H1 (cell line): ENCODE data around the gene HDAC9. TPM values are rescaled to one million over a fixed set of nuclear protein-coding genes. Genes with fewer than 3 reads are reported as not detected.
A peak's percentile ranks its signal among the peaks of the same experiment; 100 is the strongest.

Source experiments
- CTCF ChIA-PET: fragments of 300-600 bp; sonication (Branson Sonifier 250); formaldehyde crosslinking; loops from one replicate; lab custom pipeline; 2021; ENCODE audit not compliant: partially characterized antibody; lab: Charles Lee
- POLR2A ChIA-PET: fragments of 300-600 bp; sonication (Branson Sonifier 250); formaldehyde crosslinking; loops from one replicate; lab custom pipeline; 2021; ENCODE audit warnings: inconsistent platforms; ENCODE audit not compliant: partially characterized antibody; lab: Charles Lee
- DNase-seq, 2 experiments: peaks; one replicate each; pipeline versions ENCODE4 v3.0.0 to v3.0.0-alpha.2; 2010 to 2022; ENCODE audit warnings: low spot score in 2 of 2, low read depth in 1 of 2, mixed read lengths in 1 of 2
- FAIRE-seq: peaks from 2 replicates; lab custom pipeline; 2011; peaks lifted over from hg19 to GRCh38; lab: Jason Lieb, UNC
- H2AFZ ChIP-seq: 2 replicates; pipeline ENCODE4 v1.8.1; 2012; ENCODE audit warnings: low read length, inconsistent platforms
- H2AK5ac ChIP-seq: 2 replicates; pipeline ENCODE4 v1.6.1; 2013; ENCODE audit warnings: low read depth, low read length
- H2BK120ac ChIP-seq: replicated peaks from 2 replicates; pipeline ENCODE3; 2013; ENCODE audit warnings: low read depth, low read length, inconsistent platforms
- H2BK12ac ChIP-seq: 2 replicates; pipeline ENCODE4 v1.6.1; 2013; ENCODE audit warnings: low read depth, low read length
- H2BK15ac ChIP-seq: 2 replicates; pipeline ENCODE4 v1.6.1; 2013; ENCODE audit warnings: low read length
- H2BK20ac ChIP-seq: 2 replicates; pipeline ENCODE4 v1.6.1; 2013; ENCODE audit warnings: low read length
- H2BK5ac ChIP-seq: 2 replicates; pipeline ENCODE4 v1.6.1; 2013; ENCODE audit warnings: low read depth, low read length
- H3K14ac ChIP-seq: 2 replicates; pipeline ENCODE4 v1.6.1; 2013; ENCODE audit warnings: inconsistent platforms; ENCODE audit not compliant: insufficient read length
- H3K18ac ChIP-seq: 2 replicates; pipeline ENCODE4 v1.6.1; 2013; ENCODE audit warnings: low read length; ENCODE audit errors: extremely low read depth
- H3K23ac ChIP-seq: 2 replicates; pipeline ENCODE4 v1.6.1; 2013; ENCODE audit warnings: inconsistent platforms; ENCODE audit not compliant: insufficient read length
- H3K23me2 ChIP-seq: 2 replicates; pipeline ENCODE4 v1.6.1; 2013; ENCODE audit warnings: low read depth, low read length
- H3K27ac ChIP-seq: 2 replicates; pipeline ENCODE4 v1.6.1; 2011; ENCODE audit warnings: low read depth, low read length, inconsistent platforms
- H3K27me3 ChIP-seq, 4 experiments: replicated peaks in 1 of 4; 1 replicate in 1 of 4; 2 replicates in 3 of 4; pipeline versions ENCODE4 v1.6.1 to v1.8.1; 2011 to 2013; ENCODE audit warnings: low read length in 3 of 4, mild to moderate bottlenecking in 3 of 4, inconsistent platforms in 2 of 4, mixed read lengths in 2 of 4, moderate library complexity in 1 of 4; ENCODE audit not compliant: control insufficient read depth in 3 of 4, insufficient read depth in 3 of 4; ENCODE audit errors: extremely low read depth in 1 of 4
- H3K36me3 ChIP-seq, 4 experiments: 2 replicates each; pipeline versions ENCODE4 v1.6.1 to v1.8.1; 2011 to 2013; ENCODE audit warnings: mild to moderate bottlenecking in 4 of 4, low read length in 3 of 4, moderate library complexity in 2 of 4, control low read depth in 1 of 4, inconsistent platforms in 1 of 4; ENCODE audit not compliant: insufficient read depth in 4 of 4, control insufficient read depth in 2 of 4
- H3K4ac ChIP-seq: replicated peaks from 2 replicates; pipeline ENCODE3; 2013; ENCODE audit warnings: low read length, low read depth, mixed read lengths, inconsistent platforms; ENCODE audit not compliant: insufficient read length
- H3K4me1 ChIP-seq, 4 experiments: replicated peaks in 1 of 4; 1 replicate in 1 of 4; 2 replicates in 3 of 4; pipeline versions ENCODE4 v1.6.1 to v1.8.1; 2011 to 2013; ENCODE audit warnings: low read length in 3 of 4, inconsistent platforms in 2 of 4, mixed read lengths in 1 of 4; ENCODE audit not compliant: insufficient read depth in 4 of 4, control insufficient read depth in 3 of 4
- H3K4me2 ChIP-seq, 2 experiments: 2 replicates each; pipeline versions ENCODE4 v1.6.1 to v1.8.1; 2011 to 2013; ENCODE audit warnings: low read depth in 2 of 2, low read length in 2 of 2, control low read depth in 1 of 2, inconsistent platforms in 1 of 2, mild to moderate bottlenecking in 1 of 2; ENCODE audit not compliant: insufficient read depth in 1 of 2
- H3K4me3 ChIP-seq, 4 experiments: fragments of 200-600, 300-600 bp in 1 of 4; sonication (generic), shearing (Covaris generic), sonication (Bioruptor Twin) in 1 of 4; 2 replicates each; pipeline versions ENCODE4 v1.5.1 to v1.8.1; 2011 to 2016; ENCODE audit warnings: low read length in 4 of 4, low read depth in 3 of 4, control low read depth in 2 of 4, inconsistent platforms in 2 of 4, mild to moderate bottlenecking in 2 of 4, mixed read lengths in 1 of 4, moderate library complexity in 1 of 4; ENCODE audit not compliant: insufficient read depth in 2 of 4; ENCODE audit errors: extremely low read depth in 1 of 4
- H3K56ac ChIP-seq: replicated peaks from 2 replicates; pipeline ENCODE3; 2013; ENCODE audit warnings: low read depth, mild to moderate bottlenecking, mixed read lengths, low read length, inconsistent platforms; ENCODE audit not compliant: insufficient read length
- H3K79me1 ChIP-seq: 2 replicates; pipeline ENCODE4 v1.6.1; 2013; ENCODE audit warnings: low read depth, low read length, control low read depth
- H3K79me2 ChIP-seq, 2 experiments: 2 replicates each; pipeline versions ENCODE4 v1.6.1 to v1.8.1; 2012 to 2013; ENCODE audit warnings: low read length in 2 of 2, mild to moderate bottlenecking in 2 of 2, inconsistent platforms in 1 of 2; ENCODE audit not compliant: insufficient read depth in 2 of 2, control insufficient read depth in 1 of 2
- H3K9ac ChIP-seq, 4 experiments: replicated peaks in 1 of 4; 1 replicate in 1 of 4; 2 replicates in 3 of 4; pipeline versions ENCODE4 v1.6.1 to v1.8.1; 2011 to 2013; ENCODE audit warnings: low read depth in 3 of 4, low read length in 3 of 4, control low read depth in 2 of 4, mild to moderate bottlenecking in 2 of 4, moderate library complexity in 2 of 4, inconsistent platforms in 1 of 4; ENCODE audit errors: extremely low read depth in 1 of 4
- H3K9me3 ChIP-seq, 2 experiments: 2 replicates each; pipeline versions ENCODE4 v1.6.1 to v1.8.1; 2012 to 2013; ENCODE audit warnings: mild to moderate bottlenecking in 2 of 2, moderate library complexity in 2 of 2, control low read depth in 1 of 2, inconsistent platforms in 1 of 2, low read depth in 1 of 2, low read length in 1 of 2, mixed read lengths in 1 of 2; ENCODE audit not compliant: insufficient read depth in 2 of 2
- H4K20me1 ChIP-seq, 2 experiments: replicated peaks in 1 of 2; 2 replicates each; pipeline versions ENCODE3 to v1.8.1; 2011 to 2013; ENCODE audit warnings: inconsistent platforms in 2 of 2, low read length in 2 of 2, mild to moderate bottlenecking in 1 of 2; ENCODE audit not compliant: insufficient read depth in 2 of 2, control insufficient read depth in 1 of 2
- H4K5ac ChIP-seq: 2 replicates; pipeline ENCODE4 v1.6.1; 2013; ENCODE audit warnings: low read length, low read depth, mixed read lengths, inconsistent platforms; ENCODE audit not compliant: insufficient read length
- H4K8ac ChIP-seq: 2 replicates; pipeline ENCODE4 v1.8.0; 2013; ENCODE audit warnings: mild to moderate bottlenecking, moderate library complexity, low read length, inconsistent platforms; ENCODE audit not compliant: insufficient read depth; ENCODE audit errors: extremely low read depth
- H4K91ac ChIP-seq: replicated peaks from 2 replicates; pipeline ENCODE3; 2013; ENCODE audit warnings: low read length, mixed read lengths, inconsistent platforms; ENCODE audit not compliant: insufficient read length
- BRCA1 ChIP-seq: IDR thresholded peaks from 2 replicates; pipeline ENCODE4 v1.6.1; 2012; ENCODE audit warnings: low read depth, low read length, improper control_type of control experiment
- CHD1 ChIP-seq: IDR thresholded peaks from 2 replicates; pipeline ENCODE4 v1.6.1; 2012; ENCODE audit warnings: low read depth, low read length, improper control_type of control experiment
- EZH2 ChIP-seq: fragments of 200-600 bp; sonication (generic); IDR thresholded peaks from 2 replicates; pipeline ENCODE4 v1.7.1; 2012; ENCODE audit warnings: low read depth, mild to moderate bottlenecking, moderate library complexity, low read length, inconsistent platforms; ENCODE audit not compliant: severe bottlenecking
- FOSL1 ChIP-seq: IDR thresholded peaks from 2 replicates; pipeline ENCODE4 v1.6.1; 2011; ENCODE audit warnings: mild to moderate bottlenecking, low read depth, low read length, moderate library complexity; ENCODE audit not compliant: insufficient read depth
- JUND ChIP-seq: IDR thresholded peaks from 2 replicates; pipeline ENCODE4 v1.6.1; 2011; ENCODE audit warnings: mild to moderate bottlenecking, improper control_type of control experiment, low read length
- KDM1A ChIP-seq: fragments of 200-600, 300-600 bp; sonication (generic); IDR thresholded peaks from 2 replicates; pipeline ENCODE4 v1.7.1; 2016; ENCODE audit warnings: mild to moderate bottlenecking, low read length, borderline replicate concordance
- MAFK ChIP-seq: IDR thresholded peaks from 2 replicates; pipeline ENCODE4 v1.6.1; 2012; ENCODE audit warnings: low read depth, mild to moderate bottlenecking, improper control_type of control experiment, low read length
- MAX ChIP-seq: IDR thresholded peaks from 2 replicates; pipeline ENCODE4 v1.6.1; 2012; ENCODE audit warnings: inconsistent platforms
- NRF1 ChIP-seq: IDR thresholded peaks from 2 replicates; pipeline ENCODE4 v1.6.1; 2011; ENCODE audit warnings: mild to moderate bottlenecking, low read depth, low read length, improper control_type of control experiment
- RBBP5 ChIP-seq: IDR thresholded peaks from 2 replicates; pipeline ENCODE4 v1.7.1; 2012; ENCODE audit warnings: low read depth, mild to moderate bottlenecking, inconsistent platforms, low read length, moderate library complexity, borderline replicate concordance
- RFX5 ChIP-seq: IDR thresholded peaks from 2 replicates; pipeline ENCODE4 v1.6.1; 2011; ENCODE audit warnings: low read depth, low read length, improper control_type of control experiment, borderline replicate concordance
- RNF2 ChIP-seq: fragments of 200-900, 300-1000 bp; sonication (generic); IDR thresholded peaks from 2 replicates; pipeline ENCODE4 v1.7.1; 2016; ENCODE audit warnings: borderline replicate concordance, low read depth, mild to moderate bottlenecking, antibody characterized with exemption, low read length; ENCODE audit not compliant: poor library complexity, severe bottlenecking; ENCODE audit errors: missing control alignments
- SRF ChIP-seq: IDR thresholded peaks from 2 replicates; pipeline ENCODE4 v1.6.1; 2011; ENCODE audit warnings: mild to moderate bottlenecking, low read depth, low read length, moderate library complexity
- TBP ChIP-seq: IDR thresholded peaks from 2 replicates; pipeline ENCODE4 v1.6.1; 2011; ENCODE audit warnings: low read depth, low read length, improper control_type of control experiment
- WGBS, 2 experiments: shearing (Covaris generic) in 1 of 2; methylation state at CpG; one replicate each; pipeline versions ENCODE4 v1.1.6 to v1.1.7; 2013 to 2015; ENCODE audit warnings: low lambda C conversion rate in 2 of 2, mixed read lengths in 2 of 2, inconsistent platforms in 1 of 2, low coverage in 1 of 2, missing lambda C conversion rate in 1 of 2; ENCODE audit not compliant: insufficient replicate concordance in 2 of 2, insufficient coverage in 1 of 2, insufficient read length in 1 of 2; ENCODE audit errors: extremely low coverage in 1 of 2, missing lambda C conversion rate in 1 of 2; 5-methylcytosine and 5-hydroxymethylcytosine counted together
- polyA plus RNA-seq, 7 experiments: library from polyadenylated mRNA; depleted of rRNA in 3 of 7; stranded (reverse) in 5 of 7; unstranded in 2 of 7; fragments of >200 nt in 5 of 7; fragments of 200-250 nt in 2 of 7; gene quantifications; 1 replicate in 5 of 7; 2 replicates in 1 of 7; 4 replicates in 1 of 7; pipeline versions ENCODE4 v1.2.1 to v1.2.3, GENCODE V29; 2011 to 2013; ENCODE audit warnings: missing spikeins in 2 of 7, mixed read lengths in 2 of 7
- total RNA-seq: library from RNA; stranded (reverse); fragmentation: NEBNext Ultra II Directional; extraction: Animal tissue kit (Norgen Biotek cat#: 25700); gene quantifications from 2 replicates; pipeline ENCODE4 v1.2.1, GENCODE V29; 2021

HDAC9 gene
- total and polyA plus RNA-seq, 2 of the 8 experiments (the other 6 are each of a cell fraction or from before 2014, with no cell fraction given) = 9.5 to 13.1 TPM

GRCh38 chr7:18534481-18534880 is 38.9 kb downstream of the HDAC9 start:
- 0 out of 2 replicates have a peak overlapping the region, but pooled peaks have one; percentile 54 for H2BK15ac ChIP-seq
- no peak overlapping the region for H2BK12ac ChIP-seq
- H4K20me1 ChIP-seq = no peaks in the 10 kb centered on the region
- no peak overlapping the region for H2BK5ac ChIP-seq
- no peak for DNase-seq
- H3K4me1 ChIP-seq = peaks cover 0 to 6% (median 4%) of the 10 kb centered on the region in 4 experiments; a peak in 3 of 7 replicates
- H3K4me3 ChIP-seq = no peak overlapping the region
- H2AFZ ChIP-seq = no peak overlapping the region
- no peak overlapping the region for H3K18ac ChIP-seq
- no peak overlapping the region for H4K8ac ChIP-seq
- no peak overlapping the region for H3K27ac ChIP-seq
- no peaks in the 10 kb centered on the region for H3K9me3 ChIP-seq
- H3K4ac ChIP-seq = no peak overlapping the region
- H2BK120ac ChIP-seq = no peak overlapping the region
- H3K9ac ChIP-seq = no peak overlapping the region
- H2AK5ac ChIP-seq = peak overlapping the region; percentile 65; the same call in 1 of the 2 replicates
- no peaks in the 10 kb centered on the region for H3K27me3 ChIP-seq
- no peak overlapping the region for H3K14ac ChIP-seq
- H3K36me3 ChIP-seq = no peaks in the 10 kb centered on the region
- no peak overlapping the region for H3K23ac ChIP-seq
- H3K56ac ChIP-seq = no peak overlapping the region
- no peak for FAIRE-seq
- H3K79me2 ChIP-seq = no peaks in the 10 kb centered on the region
- H3K79me1 ChIP-seq = no peaks in the 10 kb centered on the region; the same call in 1 of the 2 replicates
- H2BK20ac ChIP-seq = 0 out of 2 replicates have a peak overlapping the region, but pooled peaks have one; percentile 66
- H3K4me2 ChIP-seq = no peak overlapping the region
- no peak overlapping the region for H4K5ac ChIP-seq
- WGBS, 2 experiments = 85% methylated on average over 5 of the region's 5 CpGs; no CpG with 5 or more reads in 1 of the 2 experiments
- H4K91ac ChIP-seq = no peak overlapping the region
- ChIA-PET CTCF (no interaction called here), POLR2A (no interaction called here)
- no peaks in the 10 kb centered on the region for H3K23me2 ChIP-seq
- TF ChIP-seq RFX5 (no peak), MAX (no peak), FOSL1 (no peak), NRF1 (no peak), JUND (no peak), KDM1A (no peak), CHD1 (no peak), RNF2 (no peak), SRF (no peak), BRCA1 (no peak), TBP (no peak), RBBP5 (no peak), MAFK (no peak), EZH2 (no peak)
